Measurements from ENCODE around the gene MAL.

DNA sequence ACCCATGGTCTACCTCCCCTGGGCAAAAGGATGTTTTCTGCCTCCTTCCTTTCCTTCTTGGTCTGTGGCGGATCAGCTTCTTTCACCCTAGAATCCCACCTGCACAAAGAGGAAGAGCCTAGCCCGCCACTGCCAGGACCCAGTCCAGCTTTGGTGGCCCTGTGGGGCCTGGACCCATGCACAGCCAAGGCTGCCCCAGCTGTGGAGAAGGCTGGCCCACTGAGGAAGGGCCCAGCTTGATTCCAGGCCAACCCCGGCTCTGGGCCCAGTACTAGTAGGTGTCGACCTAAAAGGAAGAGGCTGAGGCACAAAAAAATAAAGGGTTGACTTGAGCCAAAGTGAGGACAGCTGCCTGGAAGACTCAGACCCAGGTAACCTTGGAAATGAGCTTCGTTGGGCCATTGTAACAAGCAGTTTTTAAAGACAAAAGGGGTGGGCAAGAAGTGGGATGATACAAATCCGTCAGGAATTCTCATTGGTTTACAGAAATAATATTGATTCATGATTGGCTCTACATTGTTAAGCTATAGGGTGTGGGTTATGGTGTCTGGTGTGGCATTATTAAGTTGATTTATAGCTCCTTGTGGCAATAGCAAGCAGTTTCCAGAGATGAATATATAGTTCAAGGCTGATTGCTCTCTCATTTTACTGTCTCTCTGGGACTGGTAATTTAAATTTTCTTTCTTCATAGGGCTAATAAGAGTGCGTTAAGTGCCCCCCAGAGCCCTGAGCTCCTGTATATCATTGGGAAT, 29.8 kb upstream of the MAL start:
- TF ChIP-seq, protein P1, sequence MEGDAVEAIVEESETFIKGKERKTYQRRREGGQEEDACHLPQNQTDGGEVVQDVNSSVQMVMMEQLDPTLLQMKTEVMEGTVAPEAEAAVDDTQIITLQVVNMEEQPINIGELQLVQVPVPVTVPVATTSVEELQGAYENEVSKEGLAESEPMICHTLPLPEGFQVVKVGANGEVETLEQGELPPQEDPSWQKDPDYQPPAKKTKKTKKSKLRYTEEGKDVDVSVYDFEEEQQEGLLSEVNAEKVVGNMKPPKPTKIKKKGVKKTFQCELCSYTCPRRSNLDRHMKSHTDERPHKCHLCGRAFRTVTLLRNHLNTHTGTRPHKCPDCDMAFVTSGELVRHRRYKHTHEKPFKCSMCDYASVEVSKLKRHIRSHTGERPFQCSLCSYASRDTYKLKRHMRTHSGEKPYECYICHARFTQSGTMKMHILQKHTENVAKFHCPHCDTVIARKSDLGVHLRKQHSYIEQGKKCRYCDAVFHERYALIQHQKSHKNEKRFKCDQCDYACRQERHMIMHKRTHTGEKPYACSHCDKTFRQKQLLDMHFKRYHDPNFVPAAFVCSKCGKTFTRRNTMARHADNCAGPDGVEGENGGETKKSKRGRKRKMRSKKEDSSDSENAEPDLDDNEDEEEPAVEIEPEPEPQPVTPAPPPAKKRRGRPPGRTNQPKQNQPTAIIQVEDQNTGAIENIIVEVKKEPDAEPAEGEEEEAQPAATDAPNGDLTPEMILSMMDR (IDR thresholded peaks at IDR 0.05; ENCODE audit: low read length) = no peak
- TF ChIP-seq EZH2 (IDR thresholded peaks at IDR 0.05; ENCODE audit: borderline replicate concordance, low read length) = no peak

All from OCI-LY1 (cell line).